HG03039 (cell line): ENCODE measurements around the gene EIF4B.
"Not testable (repeated sequence)": the region's sequence is repeated elsewhere in the genome, so short reads cannot be mapped to it uniquely, and the experiment has no call there.

Experiments used
- ATAC-seq: cut with Tn5 transposase; IDR thresholded peaks from one replicate; pipeline ENCODE4 v1.9.1; 2021; ENCODE audit warnings: mild to moderate bottlenecking, moderate library complexity; ENCODE audit not compliant: unreplicated experiment

Gene EIF4B

DNA sequence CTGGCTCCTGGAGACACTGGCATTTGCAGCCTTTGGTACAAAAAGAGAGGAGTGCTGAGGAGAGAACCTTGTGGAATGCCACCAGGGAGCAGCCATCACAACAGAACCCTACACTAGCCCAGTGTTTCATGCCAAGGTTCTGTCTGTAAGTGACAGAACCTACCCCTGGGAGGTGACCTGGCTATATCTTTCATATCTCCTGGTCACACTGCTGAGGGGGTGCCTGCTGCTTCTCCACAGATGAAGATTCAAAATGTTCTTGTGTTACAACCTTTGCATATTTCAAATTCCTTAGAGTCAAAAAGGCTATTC, 12.7 kb upstream of the EIF4B start:
- ATAC-seq = no peak

DNA sequence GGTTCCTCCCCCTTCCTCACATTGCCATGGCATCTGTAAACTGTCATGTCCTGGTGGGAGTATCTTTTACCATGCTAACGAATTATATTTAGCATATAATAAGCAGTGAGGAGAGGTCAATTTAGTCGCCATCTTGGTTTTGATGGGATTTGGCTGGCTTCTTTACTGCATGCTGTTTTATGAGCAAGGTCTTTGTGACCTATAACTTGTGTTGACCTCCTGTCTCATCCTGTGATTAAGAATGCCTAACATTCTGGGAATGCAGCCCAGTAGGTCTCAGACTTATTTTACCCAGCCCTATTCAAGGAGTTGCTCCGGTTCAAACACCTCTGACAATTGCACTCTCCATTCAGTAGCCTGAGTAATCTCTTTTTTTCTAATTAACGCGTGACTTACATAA, 2.1 kb upstream of the EIF4B start:
- ATAC-seq = no peak

DNA sequence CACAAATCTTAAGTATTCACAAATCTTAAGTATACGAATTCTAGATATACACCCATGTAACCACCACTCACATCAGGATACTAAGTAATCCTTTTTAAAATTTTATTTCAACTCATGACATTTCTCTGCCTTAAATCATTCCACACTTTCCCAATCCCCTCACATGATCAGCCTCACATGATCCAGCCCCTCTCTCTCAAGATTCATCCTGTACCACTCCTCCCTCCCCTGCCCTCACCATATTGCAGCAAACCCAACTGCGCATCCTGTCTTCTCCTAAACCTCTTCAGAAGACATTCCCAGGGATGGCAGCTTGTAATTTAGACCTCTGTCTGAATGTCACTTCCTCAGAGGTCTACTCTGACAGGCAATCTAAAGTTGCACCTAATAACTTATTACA, 1.7 kb upstream of the EIF4B start:
- no peak for ATAC-seq

DNA sequence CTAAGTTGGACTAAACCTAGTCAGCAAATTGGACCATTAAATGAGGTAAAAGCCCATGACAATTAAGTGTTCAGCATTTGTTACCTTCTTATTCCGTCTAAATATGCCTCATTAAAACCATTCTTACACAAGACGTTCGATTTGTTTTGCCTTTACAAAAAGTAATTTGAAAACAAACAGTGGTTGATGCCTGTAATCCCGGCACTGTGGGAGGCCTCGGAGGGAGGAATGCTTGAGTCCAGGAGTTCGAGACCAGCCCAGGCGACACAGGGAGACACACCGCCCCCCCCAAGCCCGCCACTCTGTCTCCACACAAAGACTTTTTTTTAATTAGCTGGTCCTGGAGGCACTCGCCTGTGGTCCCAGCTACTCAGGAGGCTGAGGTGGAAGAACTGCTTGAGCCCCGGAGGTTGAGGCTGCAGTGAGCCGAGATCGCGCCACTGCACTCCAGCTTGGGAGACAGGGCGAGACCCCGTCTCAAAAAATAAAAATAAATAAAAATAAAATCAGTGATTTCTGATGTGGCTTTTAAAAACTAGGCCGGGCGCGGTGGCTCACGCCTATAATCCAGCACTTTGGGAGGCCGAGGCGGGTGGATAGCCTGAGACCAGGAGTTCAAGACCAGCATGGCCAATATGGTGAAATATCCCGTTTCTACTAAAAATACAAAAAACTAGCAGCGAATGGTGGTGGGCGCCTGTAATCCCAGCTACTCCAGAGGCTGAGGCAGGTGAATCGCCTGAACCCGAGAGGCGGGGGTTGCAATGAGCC, 856 bp upstream of the EIF4B start:
- ATAC-seq = no peak

DNA sequence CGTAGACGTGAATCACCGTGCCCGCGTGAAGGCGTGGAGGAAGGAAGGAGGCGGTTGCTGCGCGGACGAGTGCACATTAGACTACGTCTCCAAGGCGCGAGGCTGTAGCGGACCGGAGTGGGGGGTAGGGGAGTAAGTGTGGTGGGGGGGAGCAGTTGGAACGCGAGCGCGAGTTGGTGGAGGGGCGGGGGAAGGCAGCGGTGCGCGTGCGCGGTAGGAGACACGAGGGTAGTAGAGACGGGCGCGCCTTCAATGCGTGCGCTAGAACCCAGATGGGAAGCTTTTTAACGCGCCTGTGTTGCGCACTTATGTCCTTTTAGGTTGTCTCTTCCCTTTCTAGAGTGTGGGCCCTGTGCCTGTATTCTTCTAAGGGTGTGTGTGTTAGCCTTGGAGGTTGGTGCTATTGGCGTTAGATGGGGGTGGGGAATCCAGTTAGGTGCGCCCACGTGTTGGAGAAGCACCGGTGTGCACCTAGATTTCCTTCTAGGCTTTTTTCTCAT, 604 bp downstream of the EIF4B start:
- no peak for ATAC-seq

DNA sequence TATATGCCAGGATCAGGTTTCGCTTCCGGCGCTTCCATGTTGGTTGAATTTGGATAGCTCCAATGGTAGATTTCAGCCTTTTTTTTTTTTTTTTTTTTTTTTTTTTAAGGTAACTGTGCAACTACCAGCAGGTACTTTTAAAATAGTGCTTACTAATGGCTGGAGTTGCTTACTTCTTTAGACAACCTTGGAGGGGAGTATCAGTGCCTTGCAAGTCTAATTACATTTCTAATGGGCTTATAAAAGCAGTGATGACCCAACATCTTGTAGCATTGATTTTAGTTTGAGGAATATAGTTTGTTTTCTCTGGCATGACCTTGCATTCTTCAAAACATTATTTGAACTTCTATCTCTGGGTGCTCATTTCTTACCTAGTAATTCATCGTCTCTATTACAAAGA, 1.1 kb downstream of the EIF4B start:
- ATAC-seq = no peak

DNA sequence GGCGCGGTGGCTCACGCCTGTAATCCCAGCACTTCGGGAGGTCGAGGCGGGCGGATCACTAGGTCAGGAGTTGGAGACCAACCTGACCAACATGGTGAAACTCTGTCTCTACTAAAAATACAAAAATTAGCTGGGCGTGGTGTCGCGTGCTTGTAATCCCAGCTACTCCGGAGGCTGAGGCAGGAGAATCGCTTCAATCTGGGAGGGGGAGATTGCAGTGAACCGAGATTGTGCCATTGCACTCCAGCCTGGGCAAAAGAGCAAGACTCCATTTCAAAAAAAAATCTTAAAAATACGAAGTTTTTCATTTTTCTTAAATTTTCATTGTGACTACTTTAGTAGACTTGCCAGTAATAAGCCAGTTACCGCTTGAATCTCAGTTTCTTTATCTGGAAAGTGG, 2.5 kb downstream of the EIF4B start:
- ATAC-seq = not testable (repeated sequence)

DNA sequence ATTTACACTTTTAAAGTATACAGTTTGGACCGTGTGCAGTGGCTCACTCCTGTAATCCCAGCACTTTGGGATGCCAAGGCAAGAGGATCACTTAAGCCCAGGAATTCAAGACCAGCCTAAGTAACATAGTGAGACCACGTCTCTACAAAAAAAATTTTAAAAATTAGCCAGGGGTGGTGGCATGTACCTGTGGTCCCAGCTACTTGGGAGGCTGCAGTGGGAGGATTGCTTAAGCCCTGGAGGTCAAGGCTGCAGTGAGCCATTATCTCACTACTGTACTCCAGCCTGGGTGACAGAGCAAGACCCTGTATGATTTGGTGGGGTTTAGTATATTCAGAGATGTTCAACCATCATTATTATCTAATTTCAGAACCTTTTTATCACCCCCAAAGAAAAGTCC, 4.7 kb downstream of the EIF4B start:
- ATAC-seq = no peak

DNA sequence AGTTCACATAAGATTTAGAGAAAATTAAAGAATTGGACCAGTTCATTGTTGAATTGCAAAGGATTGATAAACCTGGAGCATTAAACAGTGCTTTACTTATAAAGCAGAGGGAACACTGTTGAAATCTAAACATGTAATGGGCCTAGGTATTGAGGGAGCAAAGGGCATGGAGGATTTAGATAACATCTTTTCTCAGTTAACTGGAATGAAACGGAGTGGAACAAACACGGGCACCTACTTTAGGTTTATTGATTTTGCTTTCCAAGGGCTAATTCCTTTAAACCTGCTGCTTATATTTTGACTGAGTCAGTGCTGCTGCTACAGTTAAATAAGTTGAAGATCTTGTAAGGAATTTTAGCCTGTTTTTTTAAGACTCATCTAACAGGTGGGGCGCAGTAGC, 5.6 kb downstream of the EIF4B start:
- ATAC-seq = no peak

DNA sequence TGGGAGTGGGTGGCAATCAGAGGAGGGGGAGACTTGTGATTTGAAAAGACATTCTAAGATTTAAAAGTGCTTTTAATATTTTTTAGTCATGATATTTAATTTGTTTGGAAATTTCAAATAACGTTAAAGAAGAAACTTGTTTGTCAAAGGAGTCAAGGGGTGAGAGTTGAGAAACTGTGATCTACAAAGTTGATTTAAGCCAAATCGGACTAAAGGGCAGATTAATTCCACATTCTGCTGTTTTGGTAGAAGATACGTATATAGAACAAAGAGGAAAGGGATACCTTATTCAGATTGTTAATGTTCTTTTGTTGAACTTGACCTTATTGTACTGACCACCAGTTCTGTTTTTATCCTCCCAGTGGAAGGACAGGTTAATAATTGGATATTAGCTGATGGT, 6.7 kb downstream of the EIF4B start:
- ATAC-seq = no peak

DNA sequence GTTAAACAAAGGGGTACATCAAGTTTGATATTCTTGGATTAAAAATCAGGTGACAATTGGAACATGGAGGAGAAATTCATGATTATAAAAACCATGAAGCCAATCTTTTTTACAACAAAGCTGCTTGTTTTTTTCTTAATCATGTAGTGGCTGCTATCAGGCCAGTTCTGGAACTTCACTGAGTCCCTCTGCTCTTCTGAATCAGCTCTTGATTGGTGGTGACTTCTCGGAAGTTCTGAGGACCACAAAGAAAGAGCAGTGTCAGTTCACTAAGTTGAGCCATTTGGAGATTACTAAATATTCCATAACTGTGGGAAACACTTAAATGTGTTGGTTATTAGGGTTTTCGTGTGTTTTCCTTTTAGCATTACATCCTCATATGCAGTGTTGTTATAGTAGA, 8.5 kb downstream of the EIF4B start:
- ATAC-seq = no peak

DNA sequence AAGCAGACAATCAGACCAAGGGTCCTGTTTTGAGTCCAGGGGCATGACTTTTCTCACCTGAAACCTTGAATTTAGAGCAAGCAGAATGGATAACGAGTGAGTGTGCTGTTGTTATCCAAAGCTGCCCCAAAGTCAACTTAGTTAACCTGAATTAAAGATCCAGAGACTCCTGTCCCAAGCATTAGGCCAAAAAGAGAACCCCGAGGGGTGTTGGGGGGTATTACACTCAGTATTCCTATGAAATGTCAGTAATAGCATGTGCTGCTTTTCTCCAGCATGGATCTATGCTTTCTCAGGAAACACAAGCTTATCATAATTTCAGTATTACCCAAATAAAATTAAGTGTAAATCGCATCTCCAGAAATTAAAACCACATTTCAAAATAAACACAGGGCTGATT, 19.0 kb downstream of the EIF4B start:
- no peak for ATAC-seq

DNA sequence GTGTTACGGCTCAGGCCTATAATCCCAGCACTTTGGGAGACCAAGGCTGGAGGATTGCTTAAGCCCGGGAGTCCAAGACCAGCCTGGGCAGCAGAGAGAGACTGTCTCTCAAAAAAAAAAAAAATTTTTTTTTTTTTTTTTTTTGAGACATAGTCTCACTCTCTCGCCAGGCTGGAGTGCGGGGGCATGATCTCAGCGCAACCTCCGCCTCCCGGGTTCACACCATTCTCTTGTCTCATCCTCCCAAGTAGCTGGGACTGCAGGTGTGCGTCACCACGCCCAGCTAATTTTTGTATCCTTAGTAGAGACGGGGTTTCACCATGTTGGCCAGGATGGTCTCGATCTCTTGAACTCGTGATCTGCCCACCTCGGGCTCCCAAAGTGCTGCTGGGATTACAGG, 20.8 kb downstream of the EIF4B start:
- not testable (repeated sequence) for ATAC-seq

DNA sequence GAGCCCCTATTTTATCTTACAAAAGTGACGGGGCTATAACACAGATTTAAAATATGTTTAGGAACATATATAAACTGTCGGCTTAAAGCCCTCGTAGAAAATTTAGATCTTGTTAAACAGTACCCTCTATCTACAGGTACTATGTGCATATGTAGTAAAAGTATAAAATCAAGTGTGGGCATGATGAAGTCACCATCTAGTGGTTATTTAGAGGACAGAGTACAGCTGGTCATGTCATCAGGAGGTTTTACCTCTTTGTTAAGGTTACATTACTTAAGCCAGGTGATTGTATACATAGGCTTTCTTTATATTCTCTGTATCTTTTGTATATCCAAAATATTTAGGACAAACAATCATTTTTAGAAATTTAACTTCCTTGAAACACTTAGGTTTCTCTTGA, 25.4 kb downstream of the EIF4B start:
- ATAC-seq = no peak

DNA sequence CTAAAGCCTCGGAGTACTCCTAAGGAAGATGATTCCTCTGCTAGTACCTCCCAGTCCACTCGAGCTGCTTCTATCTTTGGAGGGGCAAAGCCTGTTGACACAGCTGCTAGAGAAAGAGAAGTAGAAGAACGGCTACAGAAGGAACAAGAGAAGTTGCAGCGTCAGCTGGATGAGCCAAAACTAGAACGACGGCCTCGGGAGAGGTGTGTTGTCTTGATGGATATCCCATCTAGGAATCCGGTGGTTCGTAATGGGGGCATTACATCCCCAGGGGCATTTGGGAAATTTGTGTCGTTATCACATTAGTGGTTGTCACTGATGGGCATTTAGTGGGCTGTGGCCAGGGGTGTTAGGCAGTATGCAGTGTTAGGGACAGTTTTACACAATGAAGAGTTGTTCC, 27.6 kb downstream of the EIF4B start:
- not testable (repeated sequence) for ATAC-seq

DNA sequence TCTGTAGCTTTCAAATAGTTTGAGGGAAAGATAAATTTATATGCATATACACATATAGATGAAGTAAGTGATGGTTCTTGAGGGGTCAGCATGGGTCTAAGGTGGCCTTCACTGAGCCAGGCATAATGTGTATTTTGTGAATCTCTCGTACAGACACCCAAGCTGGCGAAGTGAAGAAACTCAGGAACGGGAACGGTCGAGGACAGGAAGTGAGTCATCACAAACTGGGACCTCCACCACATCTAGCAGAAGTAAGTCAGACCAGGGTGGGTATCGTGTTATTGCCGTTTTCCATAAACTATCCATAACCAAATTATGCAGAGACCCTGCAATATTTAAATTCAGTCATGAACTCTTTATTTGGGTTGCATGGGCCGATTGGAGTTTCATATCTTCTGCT, 28.2 kb downstream of the EIF4B start:
- ATAC-seq = no peak

DNA sequence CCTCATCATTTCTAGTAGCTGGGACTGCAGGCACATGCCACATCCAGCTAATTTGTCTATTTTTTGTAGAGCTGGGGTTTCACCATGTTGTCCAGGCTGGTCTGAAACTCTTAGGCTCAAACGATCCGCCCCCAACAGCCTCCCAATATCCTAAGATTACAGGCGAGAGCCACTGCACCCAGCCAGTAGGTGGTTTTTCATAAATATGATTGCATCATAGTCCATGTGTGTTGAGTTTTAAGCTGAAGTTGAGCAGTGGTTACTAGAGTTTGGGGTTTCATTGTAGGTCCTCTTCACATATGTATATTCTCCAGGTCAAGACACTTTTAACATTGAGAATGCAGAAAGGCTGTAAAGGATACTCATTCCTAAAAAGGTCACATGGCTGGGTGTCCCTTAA, 30.5 kb downstream of the EIF4B start:
- no peak for ATAC-seq

DNA sequence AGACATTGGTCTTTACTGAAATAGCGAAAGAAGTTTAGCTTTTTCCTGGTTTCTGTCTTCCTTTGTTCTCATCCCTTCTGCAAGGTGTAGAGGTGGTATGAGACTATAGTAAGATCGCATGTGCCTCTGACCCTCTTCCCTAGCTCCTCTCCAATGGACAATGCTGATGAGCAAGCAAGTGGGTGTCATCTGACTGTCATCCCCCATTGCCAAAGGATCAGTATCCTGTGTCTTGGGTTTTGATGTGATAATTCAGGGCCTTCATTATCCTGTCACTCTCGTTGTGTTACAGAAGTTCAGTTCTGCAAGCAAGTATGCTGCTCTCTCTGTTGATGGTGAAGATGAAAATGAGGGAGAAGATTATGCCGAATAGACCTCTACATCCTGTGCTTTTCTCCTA, 33.6 kb downstream of the EIF4B start:
- ATAC-seq = no peak

DNA sequence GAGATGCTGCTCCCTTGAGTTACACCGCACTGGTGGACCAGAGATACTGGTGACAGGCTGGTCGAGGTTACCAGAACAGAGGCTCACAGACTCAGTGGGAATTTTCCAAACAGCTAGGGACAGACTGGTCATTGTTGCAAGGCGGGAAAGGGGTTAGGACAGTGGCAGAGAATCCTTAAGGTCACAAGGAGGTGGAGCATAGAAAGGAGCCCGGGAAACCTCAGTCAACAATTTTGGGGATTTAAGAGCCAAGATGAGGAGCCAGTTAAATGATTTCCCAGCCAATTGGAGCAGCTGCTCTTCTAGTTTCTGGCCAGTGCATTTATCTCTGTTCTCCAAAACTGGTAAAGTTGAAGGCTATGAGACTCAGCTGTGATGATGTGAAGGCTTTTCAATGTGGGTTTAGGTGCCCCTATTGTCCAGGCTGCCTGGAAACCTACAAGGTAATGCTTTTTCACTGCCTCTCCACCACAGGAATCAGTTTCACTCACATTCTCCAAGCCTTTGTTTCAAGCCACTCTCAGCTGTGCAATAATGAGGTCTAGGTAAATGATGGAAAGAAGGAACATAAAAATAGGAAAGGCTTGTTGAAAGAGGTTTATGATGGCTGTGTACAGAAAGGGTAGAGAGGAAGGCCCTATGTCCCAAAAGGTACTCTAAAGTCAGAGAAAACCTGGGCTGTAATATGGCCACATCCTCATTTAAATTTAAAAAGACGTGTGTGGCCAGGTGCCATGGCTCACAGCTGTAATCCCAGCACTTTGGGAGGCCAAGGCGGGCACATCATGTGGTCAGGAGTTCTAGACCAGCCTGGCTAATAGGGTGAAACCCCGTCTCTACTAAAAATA, 36.6 kb downstream of the EIF4B start:
- ATAC-seq = no peak

DNA sequence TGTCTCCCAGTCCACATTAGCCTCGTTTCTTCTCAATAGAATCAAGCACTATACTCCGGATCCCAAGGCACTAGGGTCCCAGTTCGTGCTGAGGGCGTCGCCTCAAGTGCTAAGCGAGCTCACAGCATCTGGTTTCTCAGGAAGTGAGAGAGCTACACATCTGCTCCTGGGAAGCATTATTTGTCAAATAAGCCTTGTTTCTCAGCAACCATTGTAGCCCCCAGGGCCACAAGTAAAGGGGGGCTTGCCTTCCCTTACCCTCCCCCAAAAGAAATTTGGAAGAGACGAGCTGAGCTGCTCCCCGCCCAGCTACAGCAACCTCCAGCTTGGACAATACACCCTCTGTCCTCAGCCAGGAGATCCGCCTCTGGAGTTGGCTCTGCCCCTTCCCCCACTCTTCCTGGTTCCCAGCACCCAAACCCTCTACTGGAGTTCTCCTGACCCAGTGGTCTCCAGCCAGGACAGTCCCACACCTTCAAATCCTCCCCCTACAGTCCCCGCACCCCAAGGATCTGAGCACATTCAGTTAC, 37.9 kb downstream of the EIF4B start:
- ATAC-seq = no peak

DNA sequence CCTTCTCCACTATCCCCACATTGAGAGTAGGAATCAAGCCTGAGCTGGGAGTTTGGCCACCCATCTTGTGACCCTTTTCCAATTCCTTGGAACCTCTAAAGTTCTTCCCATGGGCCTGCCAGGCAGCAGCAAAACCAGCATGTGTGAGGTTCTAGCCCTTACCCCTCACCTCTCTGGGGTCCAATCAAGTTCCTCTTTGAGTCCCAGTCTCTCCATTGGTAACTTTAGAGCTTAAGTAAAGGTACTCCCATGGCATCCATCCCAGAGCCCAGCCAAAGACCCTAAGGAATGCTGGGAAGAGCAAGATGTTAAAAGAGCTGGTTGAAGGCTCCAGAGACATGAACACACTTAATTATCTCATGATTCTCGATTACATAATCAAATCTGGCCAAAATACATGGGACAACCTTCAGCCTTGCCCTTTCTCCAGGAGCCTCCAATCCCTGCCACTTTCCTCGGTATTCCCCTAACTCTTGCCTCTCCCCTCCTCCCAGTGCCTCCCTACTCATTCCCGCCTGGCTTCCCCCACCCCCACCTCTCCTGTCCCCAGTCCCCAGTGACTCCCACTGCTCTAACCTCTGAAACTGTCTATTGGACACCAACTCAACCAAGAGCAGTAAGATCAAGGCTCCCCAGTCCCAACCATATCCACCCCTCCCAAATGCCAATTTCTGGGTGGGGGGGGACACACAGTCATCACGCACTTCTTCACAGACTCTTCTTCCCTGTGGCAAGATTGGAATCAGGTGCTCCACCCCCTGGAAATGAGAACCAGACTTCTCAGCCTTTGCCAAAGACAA, 38.8 kb downstream of the EIF4B start:
- ATAC-seq = no peak
